NB4 (cell line): ENCODE results near the gene RIPK4.

ENCODE experiments used
- CTCF ChIP-seq: IDR thresholded peaks from one replicate; pipeline ENCODE4 v1.5.1; 2012; ENCODE audit warnings: low read depth, low read length
- MYC ChIP-seq: IDR thresholded peaks from 2 replicates; pipeline ENCODE4 v1.6.1; 2011; ENCODE audit warnings: low read depth, low read length
- POLR2A ChIP-seq: IDR thresholded peaks from 2 replicates; pipeline ENCODE4 v1.6.1; 2011; ENCODE audit warnings: mild to moderate bottlenecking; ENCODE audit not compliant: insufficient read length; ENCODE audit errors: extremely low read depth

GRCh38 chr21:41740604-41741252, 26.1 kb downstream of the RIPK4 start:
- TF ChIP-seq CTCF: no peak
- no peak for TF ChIP-seq POLR2A
- no peak for TF ChIP-seq MYC
